ENCODE results near the gene PDHA1. TPM values are rescaled to one million over a fixed set of nuclear protein-coding genes. Genes with fewer than 3 reads are reported as not detected.

PDHA1 gene
- total RNA-seq (2014; rRNA removed; shearing (Covaris generic)): 48.2 and 78.1 TPM in 2 replicates

DNA sequence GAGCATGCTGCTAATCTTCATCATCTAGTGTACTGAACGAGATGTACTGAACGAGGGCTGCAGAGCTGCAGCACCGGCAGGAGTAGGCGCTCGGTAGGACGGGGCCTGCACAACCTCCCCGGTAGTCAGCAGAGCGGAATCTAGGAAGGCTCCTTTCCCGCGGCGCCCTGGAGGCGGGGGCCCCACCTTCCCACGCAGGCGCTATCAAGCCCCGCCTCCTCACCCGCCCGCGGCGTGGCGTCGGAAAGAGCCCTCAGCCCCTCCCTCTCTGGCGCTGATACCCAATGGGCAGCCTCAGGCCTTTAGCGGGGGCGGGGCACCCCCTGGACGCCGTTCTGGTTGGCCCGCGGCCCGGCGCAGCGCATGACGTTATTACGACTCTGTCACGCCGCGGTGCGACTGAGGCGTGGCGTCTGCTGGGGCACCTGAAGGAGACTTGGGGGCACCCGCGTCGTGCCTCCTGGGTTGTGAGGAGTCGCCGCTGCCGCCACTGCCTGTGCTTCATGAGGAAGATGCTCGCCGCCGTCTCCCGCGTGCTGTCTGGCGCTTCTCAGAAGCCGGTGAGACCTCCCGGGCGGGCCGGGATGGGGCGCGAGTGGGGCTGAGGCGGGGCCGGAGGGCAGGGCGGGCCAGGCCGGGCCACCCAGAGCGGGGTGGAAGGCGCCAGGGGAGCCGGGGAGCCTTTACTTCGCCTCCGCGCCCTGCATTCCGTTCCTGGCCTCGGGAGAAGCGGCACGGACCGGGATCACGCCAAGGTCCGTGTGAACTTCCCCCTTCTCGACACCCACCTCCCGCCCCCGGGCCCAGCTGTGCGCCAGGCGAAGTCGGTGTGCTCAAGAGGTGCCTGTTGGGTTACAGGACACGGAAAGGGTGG, at the start of gene PDHA1:
PDHA1 (plus strand) TSS at position 393 of the 874 bp plus-strand sequence; CDS start at position 504, 111 bp downstream.
- DNase-seq (ENCODE audit: low spot score): peak; percentile 89

DNA sequence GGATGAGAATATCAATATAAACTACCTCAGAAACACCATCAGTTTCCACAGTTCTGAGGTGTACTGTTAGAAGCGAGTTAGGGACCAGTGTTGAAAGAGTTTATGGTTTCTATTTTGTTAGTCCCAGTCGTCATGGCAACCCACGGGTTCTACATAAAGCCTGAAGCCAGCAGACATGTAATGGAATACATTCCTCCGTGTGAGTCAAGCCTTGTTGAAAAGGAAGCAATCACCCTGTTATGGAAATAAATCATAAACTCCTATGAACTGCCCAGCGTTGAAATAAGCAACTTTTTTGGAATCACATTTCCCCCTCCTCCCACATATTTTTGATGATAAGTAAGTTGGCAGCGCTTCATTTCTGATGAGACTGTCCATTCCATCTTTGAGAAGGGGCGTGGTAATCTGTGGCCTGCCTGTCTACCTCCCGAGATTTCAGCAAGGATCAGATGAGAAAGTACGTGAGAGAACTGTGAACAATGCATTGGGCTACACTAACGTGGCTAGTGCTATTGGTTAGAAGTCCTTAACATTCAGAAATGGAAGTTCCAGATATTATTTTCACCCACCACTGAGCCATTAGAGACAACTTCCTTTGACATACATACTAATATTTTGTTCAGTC, 40.4 kb upstream of the PDHA1 start:
- DNase-seq (ENCODE audit: low spot score): no peak

- no peak for DNase-seq (ENCODE audit: low spot score)
These were observed 17.2 kb upstream of the PDHA1 start for GRCh38 chrX:19326567-19326966.

DNA sequence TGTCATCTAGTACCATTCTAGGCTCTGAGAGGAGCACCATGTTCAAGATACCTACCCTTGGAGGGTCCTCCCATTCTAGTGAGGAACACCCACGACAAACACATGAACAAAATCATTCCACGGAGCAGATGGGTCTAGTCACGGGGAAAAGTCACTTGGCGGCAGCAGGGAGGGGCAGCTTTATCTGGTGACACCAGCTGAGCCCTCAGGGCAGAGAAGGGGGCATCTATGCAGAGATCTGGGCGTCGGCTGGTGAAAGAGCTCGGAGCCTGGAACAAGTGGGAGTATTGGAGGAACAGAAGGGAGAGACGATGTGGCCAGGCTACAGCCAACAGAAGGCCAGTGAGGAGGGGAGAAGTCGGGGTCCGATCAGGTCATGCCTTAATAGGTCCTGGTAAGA, 11.9 kb upstream of the PDHA1 start:
- no peak for DNase-seq (ENCODE audit: low spot score)

DNA sequence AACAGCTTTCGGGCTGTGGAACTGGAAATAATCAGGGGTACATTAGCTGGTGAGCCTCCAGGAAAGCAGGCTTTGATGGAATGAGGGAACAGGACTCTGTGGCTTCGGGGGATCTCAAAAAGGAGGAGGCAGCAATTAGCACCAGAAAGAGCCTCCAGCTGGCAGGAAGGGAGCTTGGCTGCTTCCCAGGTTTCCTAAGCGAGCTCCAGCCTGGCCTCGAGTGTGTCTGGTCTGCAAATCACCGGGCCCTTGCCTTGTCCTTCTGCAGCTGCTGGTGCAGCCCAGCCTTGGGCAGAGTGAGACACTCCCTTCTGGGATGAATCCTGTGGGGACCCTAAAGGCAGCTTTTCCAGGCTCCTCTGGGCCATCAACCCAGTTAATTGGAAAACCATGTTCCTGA, 10.7 kb upstream of the PDHA1 start:
- peak; percentile 21 for DNase-seq (ENCODE audit: low spot score)

GRCh38 chrX:19334945-19335626, 8.6 kb upstream of the PDHA1 start:
- DNase-seq (ENCODE audit: low spot score): peak; percentile 65

DNA sequence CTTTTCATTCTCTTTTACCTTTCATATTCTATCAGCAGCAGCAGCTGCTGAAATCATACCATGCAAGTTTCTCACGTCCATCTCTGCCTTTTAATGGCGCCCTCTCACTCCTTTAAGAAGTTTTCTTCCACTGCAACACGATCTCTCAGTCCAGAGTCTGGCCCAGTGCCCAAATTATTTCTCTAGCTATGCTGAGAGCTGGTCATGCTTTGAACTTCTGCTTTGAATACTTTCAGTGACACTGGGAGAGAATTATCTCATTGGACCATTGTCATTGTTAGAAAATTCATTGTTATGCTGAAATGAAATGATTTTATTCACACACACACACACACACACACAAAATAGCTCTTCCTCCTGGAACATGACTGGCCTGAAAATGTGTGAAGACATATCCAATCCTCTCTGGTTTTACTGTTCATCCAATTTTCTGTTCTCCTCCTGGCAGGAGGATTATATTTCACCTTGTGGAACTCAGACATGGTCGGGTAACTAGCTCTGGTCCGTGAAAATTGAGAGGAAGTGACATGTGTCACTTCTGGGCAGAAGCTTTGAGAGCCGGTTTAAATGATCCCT, 1.3 kb upstream of the PDHA1 start:
- no peak for DNase-seq (ENCODE audit: low spot score)

- no peak for DNase-seq (ENCODE audit: low spot score)
These were observed 617 bp upstream of the PDHA1 start for GRCh38 chrX:19343085-19343534.

GRCh38 chrX:19344661-19345060, 934 bp downstream of the PDHA1 start:
- no peak for DNase-seq (ENCODE audit: low spot score)

DNA sequence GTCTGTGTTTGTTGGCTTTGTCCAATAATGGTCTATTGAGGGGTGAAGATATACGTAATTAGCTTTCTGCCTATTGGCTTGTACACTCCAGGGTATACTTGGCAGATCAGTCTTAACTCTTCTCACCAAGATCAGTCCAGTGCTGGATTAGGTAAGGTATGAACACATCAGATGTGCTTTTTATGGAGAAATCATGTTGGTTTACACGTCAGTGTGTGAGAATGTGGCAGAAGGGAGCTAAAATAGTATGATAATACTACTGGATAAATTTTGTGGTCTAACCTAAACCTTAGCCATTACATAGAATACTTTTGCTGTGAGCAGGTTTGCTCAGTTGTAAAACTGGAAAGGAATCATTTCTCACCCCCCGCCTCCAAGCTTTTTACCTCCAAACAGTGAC, 4.2 kb downstream of the PDHA1 start:
- DNase-seq (ENCODE audit: low spot score): no peak

DNA sequence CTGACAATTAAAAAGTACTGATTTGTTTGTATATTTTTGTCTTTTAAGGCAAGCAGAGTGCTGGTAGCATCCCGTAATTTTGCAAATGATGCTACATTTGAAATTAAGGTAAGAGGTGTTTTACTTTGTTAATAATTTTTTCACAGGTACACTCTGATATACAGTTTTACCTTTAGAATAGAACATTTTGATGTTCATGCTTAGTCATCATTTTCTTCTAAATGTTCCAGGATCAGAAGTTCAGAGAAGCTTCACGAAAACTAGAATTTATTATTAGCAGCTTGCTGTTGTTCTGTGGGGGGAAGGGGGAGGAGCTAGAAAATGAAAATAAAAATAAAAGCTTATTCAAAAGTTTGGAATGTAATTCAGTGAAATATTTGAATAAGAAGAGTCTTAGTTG, 5.5 kb downstream of the PDHA1 start:
- DNase-seq (ENCODE audit: low spot score): no peak

DNA sequence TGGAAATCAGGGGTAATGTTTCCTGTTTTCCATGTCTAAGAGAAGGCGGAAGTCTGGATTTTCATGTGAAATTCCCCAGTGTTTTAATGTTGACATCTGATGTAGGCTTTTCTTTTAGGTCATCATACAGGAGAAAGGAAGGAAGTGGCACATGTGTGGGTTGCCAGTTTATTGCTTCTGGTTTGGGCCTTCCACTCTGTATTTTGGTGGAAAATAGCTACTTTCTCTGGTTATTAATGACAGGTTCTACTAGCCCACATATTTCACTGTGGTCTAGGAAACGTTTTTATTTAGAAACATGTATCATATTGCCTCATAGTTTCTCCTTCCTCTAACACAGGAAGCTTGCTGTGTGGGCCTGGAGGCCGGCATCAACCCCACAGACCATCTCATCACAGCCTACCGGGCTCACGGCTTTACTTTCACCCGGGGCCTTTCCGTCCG, 7.2 kb downstream of the PDHA1 start:
- no peak for DNase-seq (ENCODE audit: low spot score)

DNA sequence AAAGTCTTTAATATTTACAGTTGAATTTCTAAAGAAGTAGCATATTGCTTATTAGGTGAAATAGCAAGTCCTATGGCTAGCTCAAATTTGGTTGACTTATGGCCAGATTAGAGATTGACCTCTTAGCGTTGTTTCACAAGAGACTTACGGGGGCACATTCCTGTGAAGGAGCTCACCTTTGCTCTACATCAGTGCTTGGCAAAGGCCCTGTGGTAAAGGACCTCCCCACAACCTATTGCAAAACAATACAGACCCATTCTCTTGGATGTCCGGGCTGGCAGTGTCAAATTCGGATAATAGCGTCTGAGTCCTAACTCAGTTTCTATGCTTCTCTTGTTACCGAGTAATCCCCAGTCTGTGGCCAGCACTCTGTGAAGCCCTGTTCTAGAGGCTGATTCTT, 10.9 kb downstream of the PDHA1 start:
- no peak for DNase-seq (ENCODE audit: low spot score)

GRCh38 chrX:19358521-19358920, 14.8 kb downstream of the PDHA1 start:
- DNase-seq (ENCODE audit: low spot score): no peak

DNA sequence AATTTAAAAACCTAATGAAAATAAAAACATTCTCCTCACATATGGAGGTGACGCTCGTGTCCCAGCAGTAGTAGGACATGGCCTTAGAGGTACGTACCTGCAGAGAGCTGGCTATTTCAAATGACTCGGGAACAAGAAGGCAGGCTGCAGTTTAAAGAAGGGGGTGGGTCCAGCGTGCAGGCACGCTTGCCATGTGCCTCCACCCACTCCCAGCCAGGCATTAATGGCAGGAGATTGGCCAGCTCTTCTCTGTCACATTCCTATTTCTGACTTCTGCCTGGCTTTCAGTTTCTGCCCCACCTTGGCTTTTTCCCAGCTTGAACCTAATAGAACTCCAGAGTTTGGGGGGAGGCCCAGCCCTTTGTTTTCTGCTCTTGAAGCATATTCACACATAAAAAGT, 17.2 kb downstream of the PDHA1 start:
- DNase-seq (ENCODE audit: low spot score): no peak

- DNase-seq (ENCODE audit: low spot score): no peak
These were observed 18.0 kb downstream of the PDHA1 start for GRCh38 chrX:19361701-19362100.

DNA sequence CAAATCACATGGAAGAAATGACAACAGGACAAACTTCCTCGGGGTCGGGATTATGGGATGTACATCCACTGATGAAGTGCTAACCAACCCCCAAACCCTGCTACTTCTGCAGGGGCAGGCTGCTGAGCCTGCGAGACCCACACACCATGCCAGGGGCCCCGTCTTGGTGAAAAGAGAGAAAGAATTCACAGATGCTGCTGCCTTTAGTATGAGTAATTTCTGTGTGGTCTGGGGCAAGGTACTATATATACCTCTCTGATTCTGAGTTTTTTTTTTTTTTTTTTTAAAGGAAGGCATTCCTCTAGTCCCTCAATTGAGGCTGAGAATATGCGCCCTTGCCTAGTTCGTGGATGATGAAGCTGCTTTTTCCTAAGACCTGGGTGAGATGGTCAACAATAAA, 24.8 kb downstream of the PDHA1 start:
- no peak for DNase-seq (ENCODE audit: low spot score)

GRCh38 chrX:19370061-19370460, 26.3 kb downstream of the PDHA1 start:
- no peak for DNase-seq (ENCODE audit: low spot score)

GRCh38 chrX:19372170-19372546, 28.4 kb downstream of the PDHA1 start:
- DNase-seq (ENCODE audit: low spot score): peak; percentile 53

DNA sequence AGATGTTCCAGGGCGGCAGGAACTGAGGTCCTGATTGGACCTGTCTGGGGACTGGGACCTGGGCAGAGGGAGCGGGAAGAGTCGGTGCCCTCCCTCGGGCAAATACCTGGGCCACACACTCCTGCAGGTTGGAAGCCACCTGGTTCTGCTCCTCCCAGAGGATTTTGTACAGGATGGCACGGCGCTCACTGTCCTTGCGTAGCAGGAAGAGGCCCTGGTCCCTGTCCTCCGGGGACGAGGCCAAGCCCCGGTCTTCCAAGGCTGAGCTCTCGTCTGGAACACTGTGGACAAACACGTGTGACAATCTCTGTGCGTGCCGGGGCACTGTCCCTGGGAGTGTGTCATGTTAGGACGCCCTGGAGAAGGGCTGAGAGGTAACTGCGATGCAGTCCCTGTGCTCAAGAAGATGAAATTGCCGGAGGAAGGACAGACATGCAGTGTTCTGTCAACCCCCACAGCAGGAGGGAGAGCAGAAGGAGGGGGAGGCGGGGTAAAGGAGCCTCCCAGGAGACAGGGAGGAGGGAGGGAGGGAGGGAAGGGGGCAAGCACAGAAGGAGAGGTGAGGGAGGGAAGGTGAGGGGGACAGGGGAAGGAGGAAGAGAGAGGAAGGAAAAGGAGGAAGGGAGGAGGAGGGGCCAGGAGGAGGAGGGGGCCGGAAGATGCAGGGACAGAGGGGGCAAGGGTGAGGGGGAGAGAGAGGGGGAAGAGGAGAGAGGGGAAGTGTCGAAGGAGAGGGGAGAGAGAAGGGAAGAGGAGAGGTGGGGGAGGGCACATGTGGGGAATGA, 29.0 kb downstream of the PDHA1 start:
- DNase-seq (ENCODE audit: low spot score): no peak

GRCh38 chrX:19373351-19373891, 29.7 kb downstream of the PDHA1 start:
- no peak for DNase-seq (ENCODE audit: low spot score)

Measured in H4 (cell line).